ENCODE measurements around the gene CLCC1. TPM values are rescaled to one million over a fixed set of nuclear protein-coding genes. Genes with fewer than 3 reads are reported as not detected.
"Not testable (repeated sequence)": the region's sequence is repeated elsewhere in the genome, so short reads cannot be mapped to it uniquely, and the experiment has no call there.

Gene CLCC1
- 19.8 and 23.3 TPM in 2 replicates for total RNA-seq (ENCODE audit: low replicate concordance)

- H3K4me2 ChIP-seq = peak within 1 kb of the TSS; percentile 90
- H4K20me1 ChIP-seq (ENCODE audit: low read depth) = no peaks in the 10 kb centered on the region
- H3K27ac ChIP-seq = no peak within 1 kb of the TSS
- H3K79me2 ChIP-seq (ENCODE audit: low read depth) = peaks cover 39% of the 10 kb centered on the region
- no peaks in the 10 kb centered on the region for H3K9me3 Mint-ChIP-seq
- H3K4me1 Mint-ChIP-seq = peaks cover 3% of the 10 kb centered on the region
- peak within 1 kb of the TSS; percentile 91 for H3K4me3 Mint-ChIP-seq
- H3K36me3 Mint-ChIP-seq = peaks cover 12% of the 10 kb centered on the region
- H3K36me3 ChIP-seq = no peaks in the 10 kb centered on the region
- H3K4me3 ChIP-seq = peak within 1 kb of the TSS; percentile 72
- TF ChIP-seq EZH2 (IDR thresholded peaks at IDR 0.05) = peak; percentile 45
- no peak for TF ChIP-seq EZH2phosphoT487 (IDR thresholded peaks at IDR 0.05)
- no peaks in the 10 kb centered on the region for H3K9me3 ChIP-seq (ENCODE audit: low read depth)
- peaks cover 11% of the 10 kb centered on the region for H3K27me3 ChIP-seq
- H3K9ac ChIP-seq = peak within 1 kb of the TSS; percentile 39
- peaks cover 6% of the 10 kb centered on the region for H3K4me1 ChIP-seq
- H3K27me3 Mint-ChIP-seq (ENCODE audit: insufficient read depth, low read depth) = no peaks in the 10 kb centered on the region
- peak; percentile 94 for DNase-seq (ENCODE audit: low spot score)
- peak within 1 kb of the TSS; percentile 90 for H2AFZ ChIP-seq (replicated peaks)
- peak within 1 kb of the TSS; percentile 78 for H3K27ac Mint-ChIP-seq
- peaks cover 2% of the 10 kb centered on the region for H3F3A ChIP-seq (ENCODE audit: low read depth)
Measured at GRCh38 chr1:108963052-108963686, at the start of gene CLCC1. Gene CLCC1 (minus strand): TSS chr1:108963484. CDS start chr1:108950437, 13,047 bp downstream.

- Histone ChIP-seq H3K9ac (no peak overlapping the region), H3K79me2 (ENCODE audit: low read depth) (no peaks in the 10 kb centered on the region), H3K27ac (no peak overlapping the region), H3K9me3 (ENCODE audit: low read depth) (no peaks in the 10 kb centered on the region), H3K36me3 (no peaks in the 10 kb centered on the region), H3K27me3 (no peaks in the 10 kb centered on the region), H3K4me2 (no peak overlapping the region), H4K20me1 (ENCODE audit: low read depth) (no peaks in the 10 kb centered on the region), H3F3A (ENCODE audit: low read depth) (no peaks in the 10 kb centered on the region), H3K4me3 (no peak overlapping the region), H2AFZ (replicated peaks) (no peak overlapping the region), H3K4me1 (no peaks in the 10 kb centered on the region)
- TF ChIP-seq CTCF (IDR thresholded peaks at IDR 0.05) (no peak), EZH2phosphoT487 (IDR thresholded peaks at IDR 0.05) (no peak), EZH2 (IDR thresholded peaks at IDR 0.05) (no peak)
- Mint-ChIP-seq H3K4me3 (no peak overlapping the region), H3K27ac (no peak overlapping the region), H3K36me3 (peaks cover 9% of the 10 kb centered on the region), H3K4me1 (no peaks in the 10 kb centered on the region), H3K27me3 (ENCODE audit: insufficient read depth, low read depth) (peaks cover under 1% of the 10 kb centered on the region), H3K9me3 (peaks cover 2% of the 10 kb centered on the region)
- DNase-seq (ENCODE audit: low spot score) = no peak
Measured at GRCh38 chr1:109011335-109011734, 48.1 kb upstream of the CLCC1 start.

GRCh38 chr1:108996622-108997021 lies 33.3 kb upstream of the CLCC1 start:
- H3K9me3 ChIP-seq (ENCODE audit: low read depth); H3K27me3 Mint-ChIP-seq (ENCODE audit: insufficient read depth, low read depth); H3F3A ChIP-seq (ENCODE audit: low read depth); H3K4me2 ChIP-seq; H3K27me3 ChIP-seq; H3K4me1 Mint-ChIP-seq; H3K4me3 Mint-ChIP-seq; H4K20me1 ChIP-seq (ENCODE audit: low read depth); H2AFZ ChIP-seq (replicated peaks); H3K27ac Mint-ChIP-seq; H3K4me3 ChIP-seq; DNase-seq (ENCODE audit: low spot score); H3K27ac ChIP-seq; H3K9ac ChIP-seq; H3K79me2 ChIP-seq (ENCODE audit: low read depth); H3K4me1 ChIP-seq: not testable (repeated sequence)
- H3K36me3 Mint-ChIP-seq = peaks cover 39% of the 10 kb centered on the region
- H3K36me3 ChIP-seq = peaks cover 13% of the 10 kb centered on the region
- H3K9me3 Mint-ChIP-seq = peaks cover 14% of the 10 kb centered on the region

- Histone ChIP-seq H3F3A (ENCODE audit: low read depth) (no peaks in the 10 kb centered on the region), H3K9me3 (ENCODE audit: low read depth) (no peaks in the 10 kb centered on the region), H3K4me3 (no peak overlapping the region), H3K36me3 (no peaks in the 10 kb centered on the region), H3K27ac (no peak overlapping the region), H3K9ac (no peak overlapping the region), H3K4me2 (no peak overlapping the region), H3K4me1 (no peaks in the 10 kb centered on the region), H3K79me2 (ENCODE audit: low read depth) (no peaks in the 10 kb centered on the region), H3K27me3 (no peaks in the 10 kb centered on the region), H2AFZ (replicated peaks) (no peak overlapping the region), H4K20me1 (ENCODE audit: low read depth) (no peaks in the 10 kb centered on the region)
- Mint-ChIP-seq H3K9me3 (peaks cover 2% of the 10 kb centered on the region), H3K4me1 (no peaks in the 10 kb centered on the region), H3K36me3 (peaks cover 18% of the 10 kb centered on the region), H3K27me3 (ENCODE audit: insufficient read depth, low read depth) (peaks cover 2% of the 10 kb centered on the region), H3K27ac (no peak overlapping the region), H3K4me3 (no peak overlapping the region)
- no peak for DNase-seq (ENCODE audit: low spot score)
- TF ChIP-seq CTCF (IDR thresholded peaks at IDR 0.05) = no peak
- TF ChIP-seq EZH2 (IDR thresholded peaks at IDR 0.05) = no peak
- TF ChIP-seq EZH2phosphoT487 (IDR thresholded peaks at IDR 0.05) = no peak
Measured at GRCh38 chr1:108983114-108983513, 19.8 kb upstream of the CLCC1 start.
